Measurements from ENCODE around the gene ANO6. TPM values are rescaled to one million over a fixed set of nuclear protein-coding genes. Genes with fewer than 3 reads are reported as not detected.

Gene ANO6
- total and polyA plus RNA-seq, 8 donors, result 58.0 to 79.7 (median 66.1) TPM

DNA sequence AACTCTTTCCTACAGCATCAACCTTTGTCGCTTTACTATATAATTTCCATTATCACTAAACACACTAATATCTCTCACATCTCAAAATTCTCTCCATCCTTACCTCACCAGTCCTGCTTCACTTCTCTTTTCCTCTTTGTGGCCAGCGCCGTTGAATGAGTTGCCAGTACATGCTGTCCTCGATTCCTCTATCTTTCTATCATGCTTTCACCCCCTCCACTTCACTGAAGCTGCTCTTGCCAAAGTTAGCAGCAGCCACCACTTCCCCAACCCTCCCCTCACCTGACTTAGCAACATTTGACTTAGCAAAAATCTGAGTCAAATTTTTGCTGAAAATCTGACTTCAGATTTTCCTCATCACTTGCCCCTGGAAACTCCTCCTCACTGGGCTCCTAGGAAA, 210.4 kb downstream of the ANO6 start:
- H3K36me3 ChIP-seq, result peaks cover 0 to 96% of the 10 kb centered on the region in 2 donors
- no peak overlapping the region for H3K4me3 ChIP-seq
- DNase-seq (no peak), ATAC-seq (no peak)
- no peaks in the 10 kb centered on the region for H3K9me3 ChIP-seq
- intact Hi-C loops (cut with DNase I), result no loop called here
- no peaks in the 10 kb centered on the region for H3K27me3 ChIP-seq
- H3K27ac ChIP-seq, result no peak overlapping the region
- H3K4me1 ChIP-seq, result no peaks in the 10 kb centered on the region
- no peak for TF ChIP-seq CTCF (IDR thresholded peaks at IDR 0.05)

GRCh38 chr12:45427042-45427441, 211.1 kb downstream of the ANO6 start:
- Histone ChIP-seq H3K27me3 (no peaks in the 10 kb centered on the region), H3K4me1 (no peaks in the 10 kb centered on the region), H3K9me3 (no peaks in the 10 kb centered on the region), H3K4me3 (no peak overlapping the region), H3K36me3 (peaks cover 0 to 96% of the 10 kb centered on the region in 2 donors), H3K27ac (no peak overlapping the region)
- no peak for TF ChIP-seq CTCF (IDR thresholded peaks at IDR 0.05)
- ATAC-seq (no peak), DNase-seq (no peak)
- intact Hi-C loops (cut with DNase I), result no loop called here

GRCh38 chr12:45429831-45430230, 213.9 kb downstream of the ANO6 start:
- no peaks in the 10 kb centered on the region for H3K9me3 ChIP-seq
- H3K36me3 ChIP-seq, result peaks cover 0 to 83% of the 10 kb centered on the region in 2 donors
- DNase-seq (no peak), ATAC-seq (no peak)
- H3K4me3 ChIP-seq, result no peak overlapping the region
- H3K27ac ChIP-seq, result no peak overlapping the region
- no peaks in the 10 kb centered on the region for H3K27me3 ChIP-seq
- H3K4me1 ChIP-seq, result no peaks in the 10 kb centered on the region
- TF ChIP-seq CTCF (IDR thresholded peaks at IDR 0.05), result no peak
- intact Hi-C loops (cut with DNase I), result no loop called here

DNA sequence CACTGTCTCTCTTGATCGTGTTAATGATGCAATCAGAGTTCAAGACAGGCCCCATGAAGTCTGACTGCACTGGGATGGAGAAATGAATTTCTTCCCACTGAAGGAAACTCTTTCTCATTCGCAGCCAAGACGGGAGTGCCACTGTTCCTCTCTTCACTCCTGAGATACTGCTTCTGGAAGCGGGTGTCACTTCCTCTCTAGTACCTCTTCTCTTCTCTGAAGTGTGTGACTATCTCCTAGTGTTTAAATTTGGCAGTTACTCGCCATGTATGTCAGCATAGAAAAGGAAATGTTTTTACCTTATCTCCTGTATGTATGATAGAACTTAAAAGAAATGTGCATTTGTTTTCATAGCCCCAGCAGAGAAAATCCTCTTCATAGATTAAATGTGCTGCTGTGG, 215.2 kb downstream of the ANO6 start:
- no peaks in the 10 kb centered on the region for H3K4me1 ChIP-seq
- intact Hi-C loops (cut with DNase I), result no loop called here
- TF ChIP-seq CTCF (IDR thresholded peaks at IDR 0.05), result no peak
- H3K27ac ChIP-seq, result no peak overlapping the region
- peaks cover 0 to 72% of the 10 kb centered on the region in 2 donors for H3K36me3 ChIP-seq
- no peaks in the 10 kb centered on the region for H3K9me3 ChIP-seq
- H3K4me3 ChIP-seq, result no peak overlapping the region
- ATAC-seq, result no peak
- no peak for DNase-seq
- no peaks in the 10 kb centered on the region for H3K27me3 ChIP-seq

- no peak overlapping the region for H3K4me3 ChIP-seq
- no peak for TF ChIP-seq CTCF (IDR thresholded peaks at IDR 0.05)
- H3K27ac ChIP-seq, result no peak overlapping the region
- no peaks in the 10 kb centered on the region for H3K4me1 ChIP-seq
- ATAC-seq (no peak), DNase-seq (no peak)
- no peaks in the 10 kb centered on the region for H3K27me3 ChIP-seq
- no peaks in the 10 kb centered on the region for H3K9me3 ChIP-seq
- H3K36me3 ChIP-seq, result peaks cover 0 to 58% of the 10 kb centered on the region in 2 donors
- intact Hi-C loops (cut with DNase I), result no loop called here
Measured at GRCh38 chr12:45432710-45433109, 216.8 kb downstream of the ANO6 start.
